ENCODE data around the gene TMED8. TPM values are rescaled to one million over a fixed set of nuclear protein-coding genes. Genes with fewer than 3 reads are reported as not detected.

Gene TMED8
- polyA plus RNA-seq, 1 donor (not counting 4 experiments of a cell fraction or from before 2014, with no cell fraction given) = 7.3 TPM

GRCh38 chr14:77329872-77330271 lies 47.0 kb downstream of the TMED8 start:
- Histone ChIP-seq H3K4me1 (ENCODE audit: control insufficient read depth, extremely low read depth, insufficient read depth, low read length) (no peaks in the 10 kb centered on the region), H3K27me3 (ENCODE audit: control insufficient read depth, extremely low read depth, insufficient read depth, low read length) (no peaks in the 10 kb centered on the region), H3K9me1 (ENCODE audit: control insufficient read depth, extremely low read depth, insufficient read depth, low read length) (no peaks in the 10 kb centered on the region), H3K36me3 (ENCODE audit: control insufficient read depth in 2 of 2, extremely low read depth in 1 of 2, insufficient read depth in 2 of 2, low read length in 2 of 2) (no peaks in the 10 kb centered on the region), H3K27ac (ENCODE audit: control insufficient read depth, insufficient read depth, low read length) (no peak overlapping the region), H3K9ac (ENCODE audit: control insufficient read depth, extremely low read depth, insufficient read depth, low read length) (no peak overlapping the region), H2AFZ (ENCODE audit: control insufficient read depth, low read length) (no peak overlapping the region), H4K20me1 (ENCODE audit: control insufficient read depth, extremely low read depth, insufficient read depth, low read length) (no peaks in the 10 kb centered on the region), H3K79me2 (ENCODE audit: control insufficient read depth, insufficient read depth, low read length) (no peaks in the 10 kb centered on the region), H3K4me3 (ENCODE audit: control insufficient read depth in 2 of 3, extremely low read depth in 1 of 3, insufficient read depth in 2 of 3, low read depth in 1 of 3, low read length in 3 of 3) (no peak overlapping the region), H3K4me2 (ENCODE audit: control insufficient read depth, extremely low read depth, insufficient read depth, low read depth, low read length) (no peak overlapping the region), H3K9me3 (ENCODE audit: control insufficient read depth, low read depth, low read length) (no peaks in the 10 kb centered on the region)
- no peak for TF ChIP-seq EZH2 (IDR thresholded peaks at IDR 0.05; ENCODE audit: low read length)
- TF ChIP-seq CTCF (optimal IDR thresholded peaks at IDR 0.05 in 1 of 3, IDR thresholded peaks at IDR 0.05 in 1 of 3, conservative IDR thresholded peaks at IDR 0.05 in 1 of 3; ENCODE audit: extremely low read depth in 1 of 3, insufficient read depth in 2 of 3, low read length in 3 of 3) = no peak
- FAIRE-seq (no peak), DNase-seq (ENCODE audit: low read depth, low spot score) (no peak)
- dilution Hi-C loops (cut with MboI; ENCODE audit: extremely low pct_ligation_motif_present, low sequenced_read_pairs) = no loop called here

GRCh38 chr14:77327111-77327510 lies 49.8 kb downstream of the TMED8 start:
- no peaks in the 10 kb centered on the region for H3K9me3 ChIP-seq (ENCODE audit: control insufficient read depth, low read depth, low read length)
- TF ChIP-seq EZH2 (IDR thresholded peaks at IDR 0.05; ENCODE audit: low read length) = no peak
- TF ChIP-seq CTCF (optimal IDR thresholded peaks at IDR 0.05 in 1 of 3, IDR thresholded peaks at IDR 0.05 in 1 of 3, conservative IDR thresholded peaks at IDR 0.05 in 1 of 3; ENCODE audit: extremely low read depth in 1 of 3, insufficient read depth in 2 of 3, low read length in 3 of 3) = no peak
- no peaks in the 10 kb centered on the region for H3K79me2 ChIP-seq (ENCODE audit: control insufficient read depth, insufficient read depth, low read length)
- no peaks in the 10 kb centered on the region for H3K9me1 ChIP-seq (ENCODE audit: control insufficient read depth, extremely low read depth, insufficient read depth, low read length)
- no peaks in the 10 kb centered on the region for H3K36me3 ChIP-seq (ENCODE audit: control insufficient read depth in 2 of 2, extremely low read depth in 1 of 2, insufficient read depth in 2 of 2, low read length in 2 of 2)
- dilution Hi-C loops (cut with MboI; ENCODE audit: extremely low pct_ligation_motif_present, low sequenced_read_pairs) = no loop called here
- FAIRE-seq = no peak
- H2AFZ ChIP-seq (ENCODE audit: control insufficient read depth, low read length) = no peak overlapping the region
- H3K4me3 ChIP-seq (ENCODE audit: control insufficient read depth in 2 of 3, extremely low read depth in 1 of 3, insufficient read depth in 2 of 3, low read depth in 1 of 3, low read length in 3 of 3) = no peak overlapping the region
- H3K9ac ChIP-seq (ENCODE audit: control insufficient read depth, extremely low read depth, insufficient read depth, low read length) = no peak overlapping the region
- H3K27ac ChIP-seq (ENCODE audit: control insufficient read depth, insufficient read depth, low read length) = no peak overlapping the region
- no peaks in the 10 kb centered on the region for H4K20me1 ChIP-seq (ENCODE audit: control insufficient read depth, extremely low read depth, insufficient read depth, low read length)
- no peak for DNase-seq (ENCODE audit: low read depth, low spot score)
- no peak overlapping the region for H3K4me2 ChIP-seq (ENCODE audit: control insufficient read depth, extremely low read depth, insufficient read depth, low read depth, low read length)
- H3K27me3 ChIP-seq (ENCODE audit: control insufficient read depth, extremely low read depth, insufficient read depth, low read length) = no peaks in the 10 kb centered on the region
- H3K4me1 ChIP-seq (ENCODE audit: control insufficient read depth, extremely low read depth, insufficient read depth, low read length) = peaks cover 4% of the 10 kb centered on the region

All from keratinocyte (primary cell).